Dedifferentiated amniotic fluid mesenchymal stem cell (primary cell): ENCODE measurements around the gene COL18A1.

ENCODE experiments used
- DNase-seq: peaks from one replicate; pipeline ENCODE4 v3.0.0-alpha.2; 2016; ENCODE audit errors: extremely low spot score

Gene COL18A1

GRCh38 chr21:45479691-45480675 is 75.0 kb downstream of the COL18A1 start:
- DNase-seq: no peak

GRCh38 chr21:45480701-45481500 is 75.9 kb downstream of the COL18A1 start:
- DNase-seq: no peak

GRCh38 chr21:45481566-45481965 is 76.6 kb downstream of the COL18A1 start:
- DNase-seq: no peak

- DNase-seq: no peak
Observed at GRCh38 chr21:45481977-45482898, 77.3 kb downstream of the COL18A1 start.

- DNase-seq: no peak
Observed at GRCh38 chr21:45482899-45483821, 78.2 kb downstream of the COL18A1 start.

- DNase-seq: no peak
Observed at GRCh38 chr21:45484318-45484717, 79.4 kb downstream of the COL18A1 start.

- DNase-seq: no peak
Observed at GRCh38 chr21:45485686-45486442, 80.9 kb downstream of the COL18A1 start.

GRCh38 chr21:45486443-45487160 is 81.6 kb downstream of the COL18A1 start:
- no peak for DNase-seq

GRCh38 chr21:45487161-45487806 is 82.3 kb downstream of the COL18A1 start:
- DNase-seq: no peak

GRCh38 chr21:45487891-45488600 is 83.1 kb downstream of the COL18A1 start:
- DNase-seq: no peak

GRCh38 chr21:45488931-45489721 is 84.2 kb downstream of the COL18A1 start:
- DNase-seq: no peak

- DNase-seq: no peak
Observed at GRCh38 chr21:45489722-45489982, 84.7 kb downstream of the COL18A1 start.

- DNase-seq: no peak
Observed at GRCh38 chr21:45490049-45490731, 85.2 kb downstream of the COL18A1 start.

GRCh38 chr21:45491056-45491455 is 86.1 kb downstream of the COL18A1 start:
- DNase-seq: no peak

- no peak for DNase-seq
Observed at GRCh38 chr21:45491623-45492022, 86.7 kb downstream of the COL18A1 start.

- DNase-seq: no peak
Observed at GRCh38 chr21:45492765-45493164, 87.8 kb downstream of the COL18A1 start.
